ENCODE measurements around the gene PIM1.
"Not testable (repeated sequence)": the region's sequence is repeated elsewhere in the genome, so short reads cannot be mapped to it uniquely, and the experiment has no call there.

The PIM1 gene

DNA sequence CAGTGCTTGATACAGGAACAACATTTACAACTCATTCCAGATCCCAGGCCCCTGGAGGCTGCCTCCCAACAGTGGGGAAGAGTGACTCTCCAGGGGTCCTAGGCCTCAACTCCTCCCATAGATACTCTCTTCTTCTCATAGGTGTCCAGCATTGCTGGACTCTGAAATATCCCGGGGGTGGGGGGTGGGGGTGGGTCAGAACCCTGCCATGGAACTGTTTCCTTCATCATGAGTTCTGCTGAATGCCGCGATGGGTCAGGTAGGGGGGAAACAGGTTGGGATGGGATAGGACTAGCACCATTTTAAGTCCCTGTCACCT is 4.2 kb downstream of the PIM1 start:
- Mint-ChIP-seq H3K27me3 (no peaks in the 10 kb centered on the region), H3K36me3 (peaks cover 38% of the 10 kb centered on the region), H3K4me1 (peaks cover 79% of the 10 kb centered on the region), H3K4me3 (no peak overlapping the region), H3K27ac (no peak overlapping the region), H3K9me3 (no peaks in the 10 kb centered on the region)
- ATAC-seq, result no peak

GRCh38 chr6:37174515-37175331 is 4.8 kb downstream of the PIM1 start:
- no peaks in the 10 kb centered on the region for H3K27me3 Mint-ChIP-seq
- H3K4me3 Mint-ChIP-seq, result no peak overlapping the region
- H3K9me3 Mint-ChIP-seq, result no peaks in the 10 kb centered on the region
- peaks cover 38% of the 10 kb centered on the region for H3K36me3 Mint-ChIP-seq
- H3K4me1 Mint-ChIP-seq, result peaks cover 74% of the 10 kb centered on the region
- no peak for ATAC-seq
- H3K27ac Mint-ChIP-seq, result peak overlapping the region; percentile 40

DNA sequence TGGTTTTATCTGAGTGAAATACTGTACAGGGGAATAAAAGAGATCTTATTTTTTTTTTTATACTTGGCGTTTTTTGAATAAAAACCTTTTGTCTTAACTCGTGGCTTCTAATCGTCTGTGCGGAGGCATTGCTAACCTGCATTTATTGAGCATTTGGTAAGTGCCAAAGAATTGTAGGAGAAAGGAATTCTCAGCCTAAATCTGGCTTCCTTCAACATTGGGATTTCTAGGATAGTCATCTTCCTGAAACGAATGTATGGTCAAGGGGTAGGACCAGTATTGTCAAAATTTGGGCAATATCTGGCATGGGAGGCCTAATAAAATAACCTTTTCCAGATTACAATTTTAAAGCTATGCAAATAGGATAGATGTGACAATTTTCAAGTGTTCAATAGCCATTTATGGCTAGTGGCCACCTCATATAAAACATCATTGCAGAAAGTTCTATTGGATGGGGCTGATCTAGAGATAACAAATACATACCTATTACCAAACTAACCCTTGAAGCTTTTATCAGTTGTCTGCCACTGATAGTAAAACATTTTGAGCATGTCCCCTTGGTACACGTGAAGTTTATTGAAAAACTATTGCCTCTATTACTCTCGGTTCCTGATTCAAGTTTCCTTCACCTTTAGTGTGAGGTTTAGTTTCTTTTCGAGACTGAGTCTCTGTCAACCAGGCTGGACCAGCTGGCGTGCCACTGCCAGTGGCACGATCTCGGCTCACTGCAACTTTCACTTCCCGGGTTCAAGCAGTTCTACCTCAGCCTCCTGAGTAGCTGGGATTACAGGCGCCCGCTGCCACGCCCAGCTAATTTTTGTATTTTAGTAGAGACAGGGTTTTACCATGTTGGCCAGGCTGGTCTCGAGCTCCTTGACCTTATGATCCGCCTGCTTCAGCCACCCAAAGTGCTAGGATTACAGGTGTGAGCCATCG is 5.6 kb downstream of the PIM1 start:
- Mint-ChIP-seq H3K27ac (peak overlapping the region; percentile 40), H3K36me3 (peaks cover 38% of the 10 kb centered on the region), H3K9me3 (no peaks in the 10 kb centered on the region), H3K4me1 (peaks cover 74% of the 10 kb centered on the region), H3K4me3 (no peak overlapping the region), H3K27me3 (no peaks in the 10 kb centered on the region)
- ATAC-seq, result peak; percentile 86

- ATAC-seq, result no peak
- H3K4me1 Mint-ChIP-seq, result peaks cover 68% of the 10 kb centered on the region
- H3K27me3 Mint-ChIP-seq, result no peaks in the 10 kb centered on the region
- no peaks in the 10 kb centered on the region for H3K9me3 Mint-ChIP-seq
- peaks cover 32% of the 10 kb centered on the region for H3K36me3 Mint-ChIP-seq
- no peak overlapping the region for H3K4me3 Mint-ChIP-seq
- peak overlapping the region; percentile 40 for H3K27ac Mint-ChIP-seq
These were observed 6.5 kb downstream of the PIM1 start for GRCh38 chr6:37176268-37177076.

DNA sequence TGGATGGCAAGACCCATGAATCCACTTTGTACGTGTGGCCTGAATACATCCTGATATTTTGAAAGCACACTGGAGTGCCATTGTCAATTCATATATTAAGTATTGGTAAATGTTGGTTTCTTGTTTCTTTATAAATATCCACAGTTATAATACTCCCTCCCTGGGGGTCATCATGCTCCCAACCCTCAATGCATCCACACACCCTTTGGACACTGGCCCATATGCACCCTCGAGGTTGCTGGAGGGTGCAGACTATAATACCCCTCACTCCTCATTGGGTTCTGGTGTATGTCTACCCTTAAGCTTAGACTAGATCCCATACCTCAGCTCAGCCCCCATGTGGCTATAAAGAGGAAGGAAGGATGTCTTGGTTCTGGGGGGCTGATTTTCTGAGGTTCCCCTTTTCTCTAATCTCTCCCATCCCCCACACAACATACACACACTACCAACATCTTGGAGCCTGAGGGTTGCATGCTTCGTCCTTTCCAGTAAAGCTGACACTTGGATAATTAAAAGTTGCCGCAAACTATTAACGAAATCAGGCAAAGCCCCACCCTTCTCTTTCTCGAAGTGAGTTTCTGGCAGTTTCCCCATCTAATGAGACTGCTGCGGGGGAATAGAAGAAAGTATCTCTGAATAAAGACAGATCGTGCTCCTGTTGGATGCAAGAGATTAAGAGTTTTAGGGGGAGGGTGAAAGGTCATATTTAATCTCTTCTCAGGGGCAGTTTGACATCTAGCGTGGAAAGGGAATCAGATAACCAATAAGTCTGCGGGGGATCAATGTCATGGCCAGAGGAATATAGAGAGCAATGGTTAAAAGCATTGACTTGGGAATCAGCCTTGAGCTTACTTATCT is 7.4 kb downstream of the PIM1 start:
- Mint-ChIP-seq H3K4me3 (no peak overlapping the region), H3K4me1 (peaks cover 59% of the 10 kb centered on the region), H3K9me3 (no peaks in the 10 kb centered on the region), H3K27me3 (no peaks in the 10 kb centered on the region), H3K27ac (no peak overlapping the region), H3K36me3 (peaks cover 32% of the 10 kb centered on the region)
- peak; percentile 54 for ATAC-seq

DNA sequence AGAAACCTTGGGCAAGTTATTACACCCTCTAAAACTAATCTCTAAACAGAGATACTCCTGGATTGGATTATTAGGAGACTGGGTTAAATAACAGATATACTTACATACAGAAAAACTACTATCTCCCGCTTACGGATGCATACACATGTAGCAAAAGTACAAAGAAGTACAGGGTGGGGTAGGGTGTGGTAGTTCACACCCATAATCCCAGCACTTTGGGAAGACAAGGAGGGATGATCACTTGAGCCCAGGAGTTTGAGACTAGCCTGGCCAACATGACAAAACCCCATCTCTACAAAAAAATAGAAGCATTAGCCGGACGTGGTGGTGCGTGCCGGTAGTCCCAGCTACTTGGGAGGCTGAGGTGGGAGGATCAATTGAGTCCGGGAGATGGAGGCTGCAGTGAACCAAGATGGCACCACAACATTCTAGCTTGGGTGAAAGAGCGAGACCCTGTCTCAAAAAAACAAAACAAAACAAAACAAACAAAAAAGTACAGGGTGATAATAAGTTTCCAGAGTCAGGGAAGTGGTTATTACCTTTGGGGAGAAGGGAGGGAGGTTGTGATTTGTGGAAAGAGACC is 8.1 kb downstream of the PIM1 start:
- H3K27me3 Mint-ChIP-seq, result no peaks in the 10 kb centered on the region
- no peak overlapping the region for H3K4me3 Mint-ChIP-seq
- ATAC-seq, result no peak
- peaks cover 55% of the 10 kb centered on the region for H3K4me1 Mint-ChIP-seq
- H3K9me3 Mint-ChIP-seq, result no peaks in the 10 kb centered on the region
- peaks cover 25% of the 10 kb centered on the region for H3K36me3 Mint-ChIP-seq
- H3K27ac Mint-ChIP-seq, result no peak overlapping the region

DNA sequence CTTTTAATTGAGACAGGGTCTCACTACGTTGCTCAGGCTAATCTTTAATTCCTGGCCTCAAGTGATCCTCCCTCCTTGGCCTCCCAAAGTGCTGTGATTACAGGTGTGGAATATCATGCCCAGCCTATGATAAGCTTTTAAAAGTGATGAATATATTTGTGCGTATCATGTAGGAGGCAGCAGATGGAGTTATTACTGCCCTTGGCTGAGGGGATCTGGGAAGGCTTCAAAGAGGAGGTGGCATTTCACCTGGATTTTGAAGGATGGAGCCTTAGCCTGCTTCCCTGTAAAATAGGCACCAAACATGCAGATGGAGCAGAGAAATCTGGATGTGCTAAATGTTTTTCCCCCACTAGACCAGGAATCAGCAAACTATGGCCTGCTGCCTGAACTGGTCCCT is 10.1 kb downstream of the PIM1 start:
- no peaks in the 10 kb centered on the region for H3K9me3 Mint-ChIP-seq
- H3K27ac Mint-ChIP-seq, result no peak overlapping the region
- peaks cover 38% of the 10 kb centered on the region for H3K4me1 Mint-ChIP-seq
- H3K27me3 Mint-ChIP-seq, result no peaks in the 10 kb centered on the region
- peaks cover 4% of the 10 kb centered on the region for H3K36me3 Mint-ChIP-seq
- no peak for ATAC-seq
- H3K4me3 Mint-ChIP-seq, result no peak overlapping the region

- H3K27me3 Mint-ChIP-seq, H3K9me3 Mint-ChIP-seq, ATAC-seq, H3K27ac Mint-ChIP-seq, H3K4me3 Mint-ChIP-seq, H3K36me3 Mint-ChIP-seq: not testable (repeated sequence)
- peaks cover 33% of the 10 kb centered on the region for H3K4me1 Mint-ChIP-seq
These were observed 10.7 kb downstream of the PIM1 start for GRCh38 chr6:37180610-37181009.

DNA sequence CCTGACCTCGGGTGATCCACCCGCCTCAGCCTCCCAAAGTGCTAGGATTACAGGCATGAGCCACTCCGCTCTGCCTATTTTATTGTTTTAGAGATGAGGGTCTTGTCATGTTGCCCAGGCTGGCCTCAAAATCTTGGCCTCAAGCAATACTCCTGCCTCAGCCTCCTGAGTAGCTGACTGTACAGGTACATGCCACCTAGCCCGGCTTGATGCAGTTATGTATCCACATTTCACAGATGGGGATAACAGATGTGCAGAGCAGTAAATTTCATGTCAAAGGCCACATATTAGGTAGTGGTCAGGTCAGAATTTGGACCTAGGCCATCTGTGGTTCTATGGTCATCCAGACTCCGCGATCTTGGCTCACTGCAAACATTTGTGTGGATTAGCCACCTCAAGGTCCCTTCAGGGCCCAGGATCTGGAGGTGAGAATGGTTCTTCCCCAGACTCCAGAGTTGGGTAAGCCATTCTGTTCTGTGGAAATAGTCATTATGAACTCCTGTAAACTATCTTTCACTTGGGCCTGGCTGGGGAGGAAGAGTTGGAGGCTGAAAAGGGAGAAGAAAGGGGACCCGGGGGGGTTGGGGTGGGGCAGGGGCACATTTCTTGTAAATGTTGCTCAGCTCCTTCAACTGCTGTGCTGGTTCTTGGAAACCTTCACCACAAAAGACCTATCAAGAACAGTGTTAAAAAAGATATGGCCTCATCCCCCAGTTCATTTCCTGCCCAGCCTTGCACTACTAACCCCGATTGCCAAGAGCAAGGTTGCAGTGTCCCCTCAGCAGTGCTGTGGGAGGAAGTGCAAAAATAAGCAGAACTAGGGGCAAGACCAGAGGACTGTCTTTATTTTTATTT is 13.0 kb downstream of the PIM1 start:
- Mint-ChIP-seq H3K36me3 (no peaks in the 10 kb centered on the region), H3K4me3 (no peak overlapping the region)

GRCh38 chr6:37185949-37186720 is 16.2 kb downstream of the PIM1 start:
- H3K36me3 Mint-ChIP-seq, H3K27me3 Mint-ChIP-seq, H3K9me3 Mint-ChIP-seq, ATAC-seq, H3K4me3 Mint-ChIP-seq, H3K27ac Mint-ChIP-seq: not testable (repeated sequence)
- H3K4me1 Mint-ChIP-seq, result peaks cover 15% of the 10 kb centered on the region

More for the DNA sequence above, 13.0 kb downstream of the PIM1 start:
- Mint-ChIP-seq H3K27ac (peak overlapping the region; percentile 48), H3K27me3 (no peaks in the 10 kb centered on the region), H3K4me1 (peaks cover 19% of the 10 kb centered on the region), H3K9me3 (no peaks in the 10 kb centered on the region)
- ATAC-seq, result peak; percentile 87

DNA sequence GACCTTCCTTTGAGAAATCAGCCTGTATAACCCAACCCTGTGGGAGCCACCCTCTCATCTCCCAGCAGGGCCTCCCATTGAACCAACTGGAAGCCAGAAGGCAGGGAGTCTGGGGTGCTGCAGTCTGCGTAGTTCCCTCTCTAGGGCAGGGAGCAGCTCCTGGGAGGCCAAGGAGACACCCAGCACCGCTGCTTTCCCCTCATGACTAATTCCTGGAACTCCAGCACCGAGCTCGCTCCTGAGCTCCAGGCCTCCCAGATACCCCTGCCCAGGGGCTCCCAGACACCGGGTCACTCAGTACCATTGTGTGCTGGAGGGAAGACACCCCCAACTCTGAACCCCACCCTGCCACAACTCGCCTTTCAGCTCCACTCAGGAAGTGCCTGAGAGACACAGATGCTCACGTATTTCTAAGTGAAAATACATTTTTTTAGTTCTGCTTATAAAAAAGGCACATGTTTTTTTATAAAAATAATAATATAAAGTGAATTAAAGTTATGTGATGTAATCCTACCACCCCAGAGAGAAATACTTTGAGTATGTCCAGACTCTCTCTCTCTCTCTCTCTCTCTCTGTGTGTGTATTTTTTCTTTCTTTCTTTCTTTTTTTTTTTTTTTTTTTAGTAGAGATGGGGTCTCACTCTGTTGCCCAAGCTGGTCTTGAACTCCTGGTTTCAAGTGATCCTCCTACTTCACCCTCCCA is 17.5 kb downstream of the PIM1 start:
- H3K36me3 Mint-ChIP-seq, result no peaks in the 10 kb centered on the region
- H3K4me1 Mint-ChIP-seq, result peaks cover 15% of the 10 kb centered on the region
- no peak overlapping the region for H3K4me3 Mint-ChIP-seq
- no peaks in the 10 kb centered on the region for H3K9me3 Mint-ChIP-seq
- H3K27me3 Mint-ChIP-seq, result no peaks in the 10 kb centered on the region
- H3K27ac Mint-ChIP-seq, result no peak overlapping the region
- ATAC-seq, result no peak

DNA sequence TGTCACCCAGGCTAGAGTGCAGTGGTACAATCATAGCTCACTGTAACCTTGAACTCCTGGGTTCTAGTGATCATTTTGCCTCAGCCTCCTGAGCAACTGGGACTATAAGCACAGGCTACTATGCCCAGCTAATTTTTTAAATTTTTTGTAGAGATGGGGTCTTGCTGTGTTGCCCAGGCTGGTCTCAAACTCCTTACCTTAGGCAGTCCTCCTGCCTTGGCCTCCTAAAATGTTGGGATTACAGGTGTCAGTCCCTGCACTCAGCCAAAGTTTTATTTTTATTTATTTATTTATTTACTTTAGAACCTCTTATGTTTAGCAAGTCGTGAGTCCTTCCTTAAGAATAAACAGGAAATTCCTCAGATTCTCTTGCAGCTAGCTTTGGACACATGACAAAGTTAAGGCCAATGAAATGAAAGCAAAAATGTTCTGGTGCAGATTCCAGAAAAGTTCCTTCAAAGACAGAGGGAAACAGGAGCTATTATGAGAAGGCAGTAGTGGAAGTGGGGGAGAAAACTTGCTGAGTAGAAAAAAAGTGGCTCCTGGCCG is 19.1 kb downstream of the PIM1 start:
- H3K36me3 Mint-ChIP-seq, result no peaks in the 10 kb centered on the region
- ATAC-seq, result no peak
- H3K27me3 Mint-ChIP-seq, result no peaks in the 10 kb centered on the region
- H3K4me3 Mint-ChIP-seq, result no peak overlapping the region
- peaks cover 8% of the 10 kb centered on the region for H3K4me1 Mint-ChIP-seq
- no peak overlapping the region for H3K27ac Mint-ChIP-seq
- no peaks in the 10 kb centered on the region for H3K9me3 Mint-ChIP-seq
